Caco-2 (cell line): ENCODE measurements around the gene SP3. TPM values are rescaled to one million over a fixed set of nuclear protein-coding genes. Genes with fewer than 3 reads are reported as not detected.

Experiments
- BruUV-seq: library from RNA; stranded (reverse); fragments of 400-500 nt; replicated peaks from 2 replicates; lab custom pipeline; 2021; lab: Mats Ljungman, UMichigan
- CTCF ChIA-PET: fragments of 300-600 bp; sonication (Branson Sonifier 250); formaldehyde crosslinking; loops from one replicate; lab custom pipeline; 2022; ENCODE audit warnings: antibody characterized with exemption; lab: Charles Lee
- POLR2A ChIA-PET: fragments of 300-600 bp; sonication (Branson Sonifier 250); formaldehyde crosslinking; loops from one replicate; lab custom pipeline; 2022; ENCODE audit warnings: antibody characterized with exemption; lab: Charles Lee
- DNase-seq, 2 experiments: peaks; one replicate each; pipeline versions ENCODE4 v3.0.0 to v3.0.0-alpha.2; 2020 to 2022
- H3K27me3 ChIP-seq: replicated peaks from 2 replicates; pipeline ENCODE4 v1.6.0; 2011; ENCODE audit warnings: low read length; ENCODE audit not compliant: control insufficient read depth, insufficient read depth
- H3K36me3 ChIP-seq: 2 replicates; pipeline ENCODE4 v1.5.1; 2011; ENCODE audit warnings: low read length; ENCODE audit not compliant: control insufficient read depth, insufficient read depth
- H3K4me1 ChIP-seq: fragments of 250-450 bp; sonication (Bioruptor Pico); 2 replicates; pipeline ENCODE4 v1.5.1; 2020; ENCODE audit warnings: mild to moderate bottlenecking
- H3K4me3 ChIP-seq: 2 replicates; pipeline ENCODE4 v1.5.1; 2011; ENCODE audit warnings: low read depth, mild to moderate bottlenecking, control low read depth, low read length
- H3K9me3 ChIP-seq: fragments of 250-450 bp; sonication (Bioruptor Pico); 2 replicates; pipeline ENCODE4 v1.5.1; 2020; ENCODE audit warnings: mild to moderate bottlenecking, moderate library complexity
- H3K27ac Mint-ChIP-seq: one replicate; pipeline ENCODE4 v1.8.0; 2022; ENCODE audit warnings: mixed read lengths; ENCODE audit not compliant: unreplicated experiment
- H3K27me3 Mint-ChIP-seq: one replicate; pipeline ENCODE4 v1.8.0; 2022; ENCODE audit warnings: mixed read lengths; ENCODE audit not compliant: insufficient read depth, unreplicated experiment
- H3K36me3 Mint-ChIP-seq: one replicate; pipeline ENCODE4 v1.8.0; 2022; ENCODE audit warnings: mild to moderate bottlenecking, mixed read lengths; ENCODE audit not compliant: insufficient read depth, unreplicated experiment
- H3K4me1 Mint-ChIP-seq: one replicate; pipeline ENCODE4 v1.8.0; 2022; ENCODE audit warnings: low read depth, mixed read lengths; ENCODE audit not compliant: unreplicated experiment
- H3K4me3 Mint-ChIP-seq: one replicate; pipeline ENCODE4 v1.8.0; 2022; ENCODE audit warnings: mild to moderate bottlenecking, moderate library complexity, mixed read lengths; ENCODE audit not compliant: unreplicated experiment
- H3K9me3 Mint-ChIP-seq: one replicate; pipeline ENCODE4 v1.8.0; 2022; ENCODE audit warnings: mixed read lengths; ENCODE audit not compliant: unreplicated experiment
- CTCF ChIP-seq, 2 experiments: fragments of 200-600 bp in 1 of 2; IDR thresholded peaks; 1 replicate in 1 of 2; 2 replicates in 1 of 2; pipeline versions ENCODE4 v1.5.1 to v1.8.0; 2011 to 2022; ENCODE audit warnings: antibody characterized with exemption in 1 of 2, control low read depth in 1 of 2, inconsistent platforms in 1 of 2, low read depth in 1 of 2, low read length in 1 of 2, mild to moderate bottlenecking in 1 of 2, moderate library complexity in 1 of 2; ENCODE audit not compliant: insufficient read depth in 1 of 2, severe bottlenecking in 1 of 2, unreplicated experiment in 1 of 2
- intact Hi-C: fragments of 100-400 bp; cut with micrococcal nuclease; formaldehyde crosslinking; loops from one replicate; pipeline ENCODE4 v1.10.0; 2022; ENCODE audit not compliant: unreplicated experiment
- total RNA-seq: library from RNA; stranded (reverse); gene quantifications from 2 replicates; pipeline ENCODE4 v1.2.3, GENCODE V29; 2022

SP3 gene
- total RNA-seq, 1 experiment from 2014 or later, result 111 TPM

DNA sequence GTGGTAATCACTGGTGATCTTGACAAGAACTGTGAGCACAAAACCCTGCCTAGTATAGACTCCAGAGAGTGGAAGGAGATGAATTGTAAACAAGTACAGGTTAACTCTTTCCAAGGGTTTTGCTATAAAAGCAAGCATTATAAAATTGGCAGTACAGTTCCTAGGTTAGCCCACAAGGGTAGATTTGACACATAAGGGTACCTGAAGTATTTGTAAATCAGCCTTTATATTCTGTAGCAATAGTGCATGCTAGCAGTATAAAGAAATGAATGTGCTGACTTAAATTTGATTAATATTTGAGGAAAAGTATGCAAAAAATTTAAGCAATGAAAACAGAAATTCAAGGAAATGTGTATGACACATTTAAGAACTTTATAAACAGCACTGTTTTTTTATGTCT, 42.4 kb downstream of the SP3 start:
- no peaks in the 10 kb centered on the region for H3K27me3 Mint-ChIP-seq
- Histone ChIP-seq H3K27me3 (no peaks in the 10 kb centered on the region), H3K4me3 (no peak overlapping the region), H3K36me3 (no peaks in the 10 kb centered on the region), H3K9me3 (no peaks in the 10 kb centered on the region), H3K4me1 (peaks cover 5% of the 10 kb centered on the region; the same call in 1 of the 2 replicates)
- H3K4me1 Mint-ChIP-seq, result peaks cover 14% of the 10 kb centered on the region
- no peaks in the 10 kb centered on the region for H3K9me3 Mint-ChIP-seq
- CTCF ChIA-PET, result no interaction called here
- intact Hi-C loops, result no loop called here
- H3K36me3 Mint-ChIP-seq, result peaks cover 25% of the 10 kb centered on the region
- POLR2A ChIA-PET, result no interaction called here
- no peak overlapping the region for H3K4me3 Mint-ChIP-seq
- DNase-seq, result no peak
- no TSS peak for BruUV-seq
- H3K27ac Mint-ChIP-seq, result no peak overlapping the region
- TF ChIP-seq CTCF (IDR thresholded peaks at IDR 0.05; ENCODE audit: insufficient read depth in 1 of 2, low read depth in 1 of 2, low read length in 1 of 2, severe bottlenecking in 1 of 2, unreplicated experiment in 1 of 2), result no peak

DNA sequence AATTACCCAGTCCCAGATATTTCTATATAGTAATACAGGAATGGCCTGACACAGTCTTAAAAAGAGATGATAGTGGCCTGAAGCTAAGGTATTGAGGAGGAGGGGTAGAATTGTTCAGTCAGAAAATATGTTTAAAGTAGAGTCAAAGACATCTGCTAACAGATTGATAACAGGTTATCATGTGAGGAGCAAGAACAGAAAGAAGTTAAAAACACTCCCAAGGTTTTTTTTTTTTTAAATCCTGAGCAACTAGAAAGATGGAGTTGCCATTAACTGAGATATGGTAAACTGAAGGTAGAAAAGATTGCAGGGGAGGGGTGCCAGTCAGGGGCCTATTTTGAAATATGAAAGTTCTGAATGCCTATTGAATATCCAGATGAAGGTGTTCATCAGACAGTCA, 43.1 kb downstream of the SP3 start:
- peaks cover 5% of the 10 kb centered on the region; the same call in 1 of the 2 replicates for H3K4me1 ChIP-seq
- intact Hi-C loops, result no loop called here
- peaks cover 26% of the 10 kb centered on the region for H3K36me3 Mint-ChIP-seq
- H3K4me1 Mint-ChIP-seq, result peaks cover 14% of the 10 kb centered on the region
- H3K9me3 Mint-ChIP-seq, result no peaks in the 10 kb centered on the region
- CTCF ChIA-PET, result no interaction called here
- POLR2A ChIA-PET, result no interaction called here
- H3K4me3 ChIP-seq, result no peak overlapping the region
- no peaks in the 10 kb centered on the region for H3K9me3 ChIP-seq
- DNase-seq, result no peak
- H3K36me3 ChIP-seq, result no peaks in the 10 kb centered on the region; the same call in 1 of the 2 replicates
- no peaks in the 10 kb centered on the region for H3K27me3 ChIP-seq
- BruUV-seq, result no TSS peak
- no peak for TF ChIP-seq CTCF (IDR thresholded peaks at IDR 0.05; ENCODE audit: insufficient read depth in 1 of 2, low read depth in 1 of 2, low read length in 1 of 2, severe bottlenecking in 1 of 2, unreplicated experiment in 1 of 2)
- H3K4me3 Mint-ChIP-seq, result no peak overlapping the region
- H3K27me3 Mint-ChIP-seq, result no peaks in the 10 kb centered on the region
- H3K27ac Mint-ChIP-seq, result no peak overlapping the region

GRCh38 chr2:173914055-173914927, 50.9 kb downstream of the SP3 start:
- peak overlapping the region; percentile 10 for H3K27ac Mint-ChIP-seq

More at GRCh38 chr2:173914055-173914927, 50.9 kb downstream of the SP3 start:
- Histone ChIP-seq H3K27me3 (no peaks in the 10 kb centered on the region), H3K9me3 (no peaks in the 10 kb centered on the region), H3K4me1 (peaks cover 20% of the 10 kb centered on the region), H3K4me3 (no peak overlapping the region), H3K36me3 (no peaks in the 10 kb centered on the region; the same call in 1 of the 2 replicates)
- no peak overlapping the region for H3K4me3 Mint-ChIP-seq
- H3K9me3 Mint-ChIP-seq, result no peaks in the 10 kb centered on the region
- H3K36me3 Mint-ChIP-seq, result peaks cover 51% of the 10 kb centered on the region
- POLR2A ChIA-PET, result no interaction called here
- DNase-seq, result peak in 1 of 2 experiments; percentile 37
- no peak for TF ChIP-seq CTCF (IDR thresholded peaks at IDR 0.05; ENCODE audit: insufficient read depth in 1 of 2, low read depth in 1 of 2, low read length in 1 of 2, severe bottlenecking in 1 of 2, unreplicated experiment in 1 of 2)
- BruUV-seq, result no TSS peak
- CTCF ChIA-PET, result no interaction called here
- H3K4me1 Mint-ChIP-seq, result peaks cover 13% of the 10 kb centered on the region
- intact Hi-C loops, result no loop called here
- H3K27me3 Mint-ChIP-seq, result no peaks in the 10 kb centered on the region
